RWPE1 (cell line): ENCODE data around the gene CELF1.

Experiments
- CTCF ChIA-PET: fragments of 350-600 bp; sonication (Branson Sonifier 250); formaldehyde crosslinking; extraction: SDS; loops from one replicate; lab custom pipeline; 2021; lab: Yijun Ruan, JAX
- POLR2A ChIA-PET: fragments of 400-600 bp; formaldehyde crosslinking; extraction: SDS; loops from one replicate; lab custom pipeline; 2020; ENCODE audit warnings: antibody characterized with exemption; ENCODE audit not compliant: low non-redundant PET; lab: Yijun Ruan, JAX
- DNase-seq: peaks from one replicate; pipeline ENCODE4 v3.0.0; 2012; ENCODE audit warnings: low spot score
- H3K27ac ChIP-seq: fragments of 450-650 bp; 2 replicates; pipeline ENCODE4 v1.5.1; 2017
- TF ChIP-seq, protein P1 (sequence below): fragments of 450-650 bp; conservative IDR thresholded peaks from 2 replicates; pipeline ENCODE4 v1.5.1; 2017; ENCODE audit warnings: low read depth, mild to moderate bottlenecking

CELF1 gene

DNA sequence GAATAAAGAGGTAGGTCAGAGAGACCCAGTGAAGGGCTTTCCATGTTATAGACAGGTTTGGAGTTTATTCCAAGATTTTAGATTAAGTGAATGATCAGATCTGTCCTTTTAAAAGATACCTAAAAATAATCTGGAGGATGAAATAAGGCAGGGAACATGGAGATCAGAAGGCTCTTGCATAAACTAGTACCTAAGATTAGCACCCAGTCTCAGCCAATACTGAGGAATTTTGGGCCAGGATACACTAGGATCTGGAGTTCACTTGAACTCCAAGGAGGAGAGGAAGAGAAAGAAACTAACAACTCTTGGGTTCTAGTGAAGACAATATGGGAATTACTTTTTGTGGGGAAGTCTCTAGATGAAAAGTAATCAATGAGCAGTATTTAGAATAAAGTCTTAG, 56.1 kb downstream of the CELF1 start:
- ChIA-PET CTCF (no interaction called here), POLR2A (no interaction called here)
- TF ChIP-seq, protein P1, sequence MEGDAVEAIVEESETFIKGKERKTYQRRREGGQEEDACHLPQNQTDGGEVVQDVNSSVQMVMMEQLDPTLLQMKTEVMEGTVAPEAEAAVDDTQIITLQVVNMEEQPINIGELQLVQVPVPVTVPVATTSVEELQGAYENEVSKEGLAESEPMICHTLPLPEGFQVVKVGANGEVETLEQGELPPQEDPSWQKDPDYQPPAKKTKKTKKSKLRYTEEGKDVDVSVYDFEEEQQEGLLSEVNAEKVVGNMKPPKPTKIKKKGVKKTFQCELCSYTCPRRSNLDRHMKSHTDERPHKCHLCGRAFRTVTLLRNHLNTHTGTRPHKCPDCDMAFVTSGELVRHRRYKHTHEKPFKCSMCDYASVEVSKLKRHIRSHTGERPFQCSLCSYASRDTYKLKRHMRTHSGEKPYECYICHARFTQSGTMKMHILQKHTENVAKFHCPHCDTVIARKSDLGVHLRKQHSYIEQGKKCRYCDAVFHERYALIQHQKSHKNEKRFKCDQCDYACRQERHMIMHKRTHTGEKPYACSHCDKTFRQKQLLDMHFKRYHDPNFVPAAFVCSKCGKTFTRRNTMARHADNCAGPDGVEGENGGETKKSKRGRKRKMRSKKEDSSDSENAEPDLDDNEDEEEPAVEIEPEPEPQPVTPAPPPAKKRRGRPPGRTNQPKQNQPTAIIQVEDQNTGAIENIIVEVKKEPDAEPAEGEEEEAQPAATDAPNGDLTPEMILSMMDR: no peak
- H3K27ac ChIP-seq: no peak overlapping the region
- no peak for DNase-seq

DNA sequence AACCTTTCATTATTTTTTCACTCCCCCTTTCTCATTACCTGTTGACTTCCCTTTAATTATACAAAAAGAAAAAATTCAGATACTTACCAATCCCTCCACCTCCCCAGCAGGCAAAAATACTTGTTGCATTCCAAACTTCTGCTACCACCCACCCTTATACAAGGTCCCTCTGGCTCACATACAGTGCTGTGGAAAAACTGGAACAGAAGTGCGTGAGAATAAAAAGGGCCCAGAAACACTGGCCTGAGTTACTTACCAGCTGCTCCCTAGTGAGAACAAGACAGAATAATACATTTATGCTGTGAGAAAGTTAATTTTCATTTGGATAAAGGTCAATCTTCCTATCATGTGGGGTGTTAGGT, 57.1 kb downstream of the CELF1 start:
- no peak for DNase-seq
- ChIA-PET CTCF (no interaction called here), POLR2A (no interaction called here)
- TF ChIP-seq, protein P1: no peak
- no peak overlapping the region for H3K27ac ChIP-seq

DNA sequence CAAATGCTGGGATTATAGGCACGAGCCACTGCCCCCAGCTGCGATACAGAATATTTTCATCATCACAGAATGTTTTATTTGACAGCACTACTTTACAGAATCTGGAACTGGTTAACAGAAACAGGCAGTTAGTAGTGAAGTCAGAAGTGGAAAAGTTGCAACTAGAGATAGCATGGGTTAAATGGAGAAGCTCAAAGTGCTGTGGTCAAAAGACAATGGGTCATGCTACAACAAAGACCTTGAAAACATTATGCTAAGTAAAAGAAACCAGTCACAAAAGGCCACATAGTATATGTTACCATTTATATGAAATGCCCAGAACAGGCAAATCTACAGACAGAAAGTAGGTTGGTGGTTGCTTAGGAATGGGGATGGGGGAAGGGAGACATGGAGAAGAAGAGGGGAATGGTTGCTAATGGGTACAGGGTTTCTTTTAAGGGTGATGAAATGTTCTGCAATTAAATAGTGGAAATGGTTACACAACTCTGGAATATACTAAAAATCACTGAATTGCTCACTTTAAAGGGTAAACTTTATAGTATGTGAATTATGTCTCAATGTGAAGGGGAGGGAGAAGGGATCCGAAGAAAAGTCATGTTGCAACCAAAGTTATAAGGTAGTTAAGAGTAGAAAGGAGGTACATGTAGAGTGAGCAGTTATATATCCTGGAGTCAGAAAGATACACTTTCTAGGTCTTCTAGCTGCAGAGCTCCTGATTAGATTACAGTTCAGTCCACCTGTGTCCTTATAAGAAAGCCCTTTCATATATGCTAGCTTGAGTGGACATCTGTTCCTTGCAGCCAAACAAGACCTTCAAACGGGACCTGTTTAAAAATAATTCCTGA, 57.7 kb downstream of the CELF1 start:
- no peak overlapping the region; the same call in 1 of the 2 replicates for H3K27ac ChIP-seq
- DNase-seq: no peak
- TF ChIP-seq, protein P1: no peak
- ChIA-PET CTCF (no interaction called here), POLR2A (no interaction called here)

DNA sequence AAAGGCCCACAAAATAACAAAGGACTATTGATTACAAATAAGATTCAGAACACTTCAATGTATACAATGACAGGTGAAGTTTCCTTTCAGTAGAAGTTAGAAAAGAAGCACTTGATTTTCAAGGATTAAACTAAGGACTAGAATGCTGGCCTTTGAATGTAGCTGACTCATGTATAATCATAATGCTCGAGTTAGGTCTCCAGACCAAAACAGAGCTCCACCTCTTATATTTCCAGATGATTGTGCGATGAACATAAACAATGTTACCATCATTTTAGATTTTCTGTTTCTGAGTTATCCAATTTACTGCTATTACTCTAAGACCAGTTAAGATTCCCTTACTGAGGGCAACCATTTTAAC, 63.6 kb downstream of the CELF1 start:
- no peak overlapping the region for H3K27ac ChIP-seq
- POLR2A ChIA-PET: no interaction called here
- CTCF ChIA-PET: interaction anchor here (0.5 kb wide), 1 partner anchor 31 kb away, joined by 4 read pairs; no protein-coding TSS in a partner anchor
- TF ChIP-seq, protein P1: no peak
- DNase-seq: no peak

DNA sequence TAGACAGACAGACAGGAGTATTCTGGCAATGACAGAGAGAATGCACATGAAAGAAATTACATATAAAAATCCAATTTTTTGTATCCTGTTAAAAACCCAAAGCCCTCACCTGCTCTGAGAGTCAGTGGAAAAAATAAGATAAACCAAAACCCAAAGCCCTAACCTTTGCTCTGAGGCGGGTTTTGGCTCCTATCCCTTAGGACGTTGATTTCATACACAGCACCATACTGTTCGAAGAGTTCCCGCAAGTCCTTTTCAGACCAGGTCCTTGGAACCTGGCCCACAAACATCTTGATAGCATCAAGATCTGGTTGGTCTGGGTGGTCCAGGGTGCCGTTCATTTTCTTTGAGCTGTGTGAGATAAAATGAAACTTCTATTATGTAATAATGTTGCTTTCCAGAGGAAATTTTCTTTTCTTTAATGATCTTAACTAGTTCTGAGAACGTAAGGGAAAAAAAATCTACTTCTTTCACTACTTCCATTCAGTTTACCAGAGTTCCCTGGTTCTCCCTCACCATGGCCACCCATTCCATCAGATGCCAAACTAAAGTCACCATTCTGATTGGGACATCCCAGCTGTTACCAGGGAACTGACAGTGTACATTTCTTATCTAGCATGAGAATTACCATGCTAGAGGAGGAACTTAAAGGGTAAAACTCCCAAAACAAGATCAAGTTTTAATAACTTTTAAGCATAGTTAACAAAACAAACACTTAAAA, 64.1 kb downstream of the CELF1 start:
- TF ChIP-seq, protein P1: no peak
- ChIA-PET POLR2A (no interaction called here), CTCF (interaction anchor here (0.6 kb wide), 1 partner anchor 22 kb away, joined by 3 read pairs; no protein-coding TSS in a partner anchor)
- H3K27ac ChIP-seq: no peak overlapping the region
- no peak for DNase-seq

DNA sequence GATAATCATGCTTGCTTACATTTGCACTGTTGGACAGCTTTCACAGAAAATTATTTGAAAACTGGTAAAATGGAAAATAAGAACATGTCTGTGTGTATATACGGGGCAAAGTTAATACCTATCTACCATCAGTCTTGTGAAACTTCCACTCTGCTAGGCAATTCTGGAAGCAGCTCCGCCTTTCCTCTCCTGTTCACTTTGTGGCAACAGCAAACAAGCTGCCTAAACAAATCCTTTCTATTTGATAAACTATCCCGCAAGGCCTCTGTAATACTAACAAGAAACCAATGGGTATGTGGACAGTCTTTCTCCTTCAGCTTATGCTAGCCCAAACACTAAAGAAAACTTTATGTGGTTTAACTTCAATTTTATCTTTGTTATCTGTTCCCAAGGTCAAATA, 64.8 kb downstream of the CELF1 start:
- DNase-seq: no peak
- CTCF ChIA-PET: interaction anchor here (0.6 kb wide), 1 partner anchor 22 kb away, joined by 3 read pairs; no protein-coding TSS in a partner anchor
- TF ChIP-seq, protein P1: no peak
- POLR2A ChIA-PET: interaction anchor here (0.5 kb wide), 1 partner anchor 267 kb away, joined by 5 read pairs; no protein-coding TSS in a partner anchor
- no peak overlapping the region for H3K27ac ChIP-seq
